Amniotic epithelial cell (primary cell): Measurements from ENCODE around the gene TPRKB.
"Not testable (repeated sequence)": the region's sequence is repeated elsewhere in the genome, so short reads cannot be mapped to it uniquely, and the experiment has no call there.

Experiments used
- DNase-seq: peaks from one replicate; pipeline ENCODE4 v3.0.0-alpha.2; 2010; ENCODE audit warnings: low read depth

Gene TPRKB

GRCh38 chr2:73736855-73737779 is at the start of gene TPRKB:
TSS of gene TPRKB (minus strand) at chr2:73737345. CDS start at chr2:73734569, 2,776 bp downstream.
- DNase-seq: peak; percentile 98

DNA sequence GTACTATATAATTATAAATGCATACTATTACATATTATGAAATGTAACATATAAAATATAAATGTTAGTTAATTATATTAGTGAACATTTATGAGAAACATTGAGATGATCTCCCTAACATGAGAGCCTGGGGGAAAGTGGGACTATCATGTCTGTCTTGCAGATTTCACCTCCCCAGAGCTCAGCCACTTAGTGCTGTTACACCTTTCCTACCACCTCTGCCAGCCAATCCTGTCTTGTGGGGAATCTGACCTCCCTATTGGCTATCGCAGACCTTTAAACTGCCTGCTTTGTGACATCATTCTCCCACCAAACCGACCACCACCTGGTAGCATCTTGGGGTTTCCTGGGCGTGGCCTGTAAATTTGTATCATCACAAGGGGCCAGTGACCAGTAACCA is 46.7 kb upstream of the TPRKB start, which contains the start of gene C2orf78:
TSS of gene C2orf78 (plus strand) at position 301 of the 400 bp plus-strand sequence. CDS start 127 bp downstream, outside the sequence.
- DNase-seq: not testable (repeated sequence)

DNA sequence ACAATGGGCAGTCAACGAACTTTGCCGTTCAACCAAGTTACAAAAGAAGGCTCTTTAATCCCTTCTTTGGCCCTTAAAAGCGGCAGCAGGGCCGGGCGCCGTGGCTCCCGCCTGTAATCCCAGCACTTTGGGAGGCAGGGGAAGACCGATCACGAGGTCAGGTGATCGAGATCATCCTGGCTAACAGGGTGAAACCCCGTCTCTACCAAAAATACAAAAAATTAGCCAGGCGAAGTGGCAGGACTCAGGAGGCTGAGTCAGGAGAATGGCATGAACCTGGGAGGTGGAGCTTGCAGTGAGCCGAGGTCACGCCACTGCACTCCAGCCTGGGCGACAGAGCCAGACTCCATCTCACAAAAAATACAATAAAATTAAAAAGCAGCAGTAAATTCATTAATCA is 46.3 kb upstream of the TPRKB start:
- DNase-seq: not testable (repeated sequence)

GRCh38 chr2:73780237-73780582 is 43.1 kb upstream of the TPRKB start:
- DNase-seq: no peak

DNA sequence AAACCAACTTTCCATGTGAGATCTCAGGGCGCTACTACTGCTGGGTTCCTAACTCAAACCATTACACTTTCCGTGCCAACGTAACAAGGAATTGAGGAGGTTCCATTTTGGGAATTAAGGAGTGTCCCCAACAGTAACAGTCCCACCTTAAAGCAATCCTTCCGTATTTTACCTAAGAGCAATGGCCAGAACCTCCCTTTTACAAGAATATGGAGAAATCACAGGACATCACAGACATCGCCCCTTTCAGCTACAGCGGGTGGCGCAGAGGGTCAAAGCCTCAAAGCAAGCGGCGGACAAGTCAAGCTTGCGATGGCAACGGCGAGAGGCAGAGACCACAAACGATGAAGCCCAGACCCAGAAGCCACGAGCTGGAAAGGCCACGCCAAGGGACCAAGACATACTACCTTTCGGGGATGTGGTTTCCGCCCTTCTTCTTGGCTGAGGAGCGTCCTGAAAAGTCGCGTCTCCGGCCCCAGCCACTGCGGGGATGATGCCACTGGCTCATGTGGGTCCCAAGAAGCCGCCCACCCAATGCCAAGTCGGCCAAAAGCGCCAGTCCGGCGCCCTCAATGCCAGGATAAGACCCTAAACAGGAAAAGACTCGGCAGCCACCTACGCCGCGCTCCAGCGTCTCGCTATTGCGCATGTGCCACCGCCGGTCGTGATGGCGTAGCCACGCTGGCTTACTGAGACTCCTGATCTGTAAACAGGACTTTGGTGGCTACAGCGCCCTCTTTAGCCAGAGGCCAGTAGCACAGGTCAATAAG is 42.5 kb upstream of the TPRKB start, which contains the start of gene DUSP11:
TSS of gene DUSP11 (minus strand) at position 637 of the 770 bp plus-strand sequence. CDS start at position 508, 129 bp downstream.
- peak; percentile 85 for DNase-seq

- not testable (repeated sequence) for DNase-seq
Observed at GRCh38 chr2:73778867-73779466, 41.8 kb upstream of the TPRKB start.

GRCh38 chr2:73776869-73777519 is 39.8 kb upstream of the TPRKB start:
- peak; percentile 49 for DNase-seq

DNA sequence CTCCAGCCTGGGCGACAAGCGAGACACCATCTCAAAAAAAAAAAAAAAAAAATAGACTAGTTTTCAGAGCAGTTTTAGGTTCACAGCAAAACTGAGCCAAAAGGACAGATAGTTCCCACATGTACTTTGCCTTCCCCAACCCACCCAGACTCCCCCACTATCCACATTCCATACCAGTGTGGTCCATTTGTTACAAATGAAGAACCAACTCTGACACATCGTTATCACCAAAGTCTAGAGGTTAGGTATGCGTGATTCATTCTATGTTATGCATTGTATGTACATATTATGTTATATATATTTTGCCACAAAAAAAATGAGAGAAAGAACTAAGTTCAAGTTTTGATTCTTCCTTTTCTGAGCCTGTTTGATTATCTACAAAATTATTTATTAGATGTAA is 39.2 kb upstream of the TPRKB start:
- DNase-seq: peak; percentile 74

DNA sequence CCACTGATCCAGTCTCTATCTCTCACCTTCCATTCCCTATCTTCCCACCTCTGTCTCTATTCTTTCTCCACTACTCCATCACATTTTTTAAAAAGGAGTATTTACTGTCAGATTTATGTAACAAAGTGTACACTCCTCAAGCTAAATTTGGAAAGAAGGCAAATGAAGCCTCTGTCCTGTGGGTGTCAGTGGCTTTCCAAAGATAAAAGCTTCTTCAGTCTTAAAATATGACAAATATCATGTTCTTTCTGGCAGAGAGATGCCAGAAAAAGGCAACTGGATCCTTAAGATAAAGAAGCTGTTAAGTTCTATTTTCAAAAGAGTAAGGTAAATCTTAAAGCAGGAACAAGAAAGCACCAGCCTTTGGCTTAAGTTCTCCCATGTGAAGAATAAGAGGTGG is 35.7 kb upstream of the TPRKB start:
- DNase-seq: no peak

DNA sequence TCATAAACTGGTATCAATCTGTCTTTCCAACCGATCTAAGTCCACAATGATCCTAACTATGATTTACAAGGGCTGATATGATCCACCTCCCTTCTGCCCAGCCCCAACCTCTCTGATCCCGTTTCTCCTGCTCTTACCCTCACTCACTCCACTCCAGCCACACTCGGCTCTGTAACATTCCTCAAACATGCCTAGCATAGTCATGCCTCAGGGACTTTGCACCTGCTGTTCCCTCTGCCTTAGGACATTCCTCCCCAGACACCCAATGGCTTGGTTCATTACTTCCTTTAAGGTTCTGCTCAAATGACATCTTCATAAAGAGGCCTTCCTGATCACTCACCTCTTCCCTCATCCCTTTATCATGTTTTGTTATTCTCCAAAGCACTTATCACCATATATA is 33.6 kb upstream of the TPRKB start:
- DNase-seq: no peak

GRCh38 chr2:73766994-73767393 is 29.8 kb upstream of the TPRKB start:
- DNase-seq: no peak

DNA sequence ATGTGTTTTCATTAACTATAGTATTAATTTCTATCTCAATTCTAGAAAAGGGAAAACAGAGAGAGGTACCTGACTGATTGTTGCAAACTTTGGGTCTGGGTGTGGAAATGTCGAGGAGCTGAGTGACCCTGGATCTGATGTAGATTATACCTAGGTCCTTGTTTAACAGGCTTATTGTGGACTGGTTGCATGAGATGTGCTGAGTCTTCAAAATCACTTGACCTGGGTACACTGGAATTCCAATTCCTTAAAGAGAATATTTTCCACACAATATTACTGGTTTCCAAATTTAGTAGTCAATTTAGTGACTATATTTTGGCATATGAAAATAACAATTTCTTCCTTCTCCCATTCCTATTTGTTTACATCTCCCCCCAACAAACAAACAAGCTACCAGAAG is 29.2 kb upstream of the TPRKB start:
- DNase-seq: no peak

GRCh38 chr2:73764945-73765344 is 27.8 kb upstream of the TPRKB start:
- DNase-seq: no peak

- DNase-seq: no peak
Observed at GRCh38 chr2:73762571-73762970, 25.4 kb upstream of the TPRKB start.

- no peak for DNase-seq
Observed at GRCh38 chr2:73759904-73760303, 22.8 kb upstream of the TPRKB start.

- DNase-seq: no peak
Observed at GRCh38 chr2:73759285-73759764, 22.2 kb upstream of the TPRKB start.

DNA sequence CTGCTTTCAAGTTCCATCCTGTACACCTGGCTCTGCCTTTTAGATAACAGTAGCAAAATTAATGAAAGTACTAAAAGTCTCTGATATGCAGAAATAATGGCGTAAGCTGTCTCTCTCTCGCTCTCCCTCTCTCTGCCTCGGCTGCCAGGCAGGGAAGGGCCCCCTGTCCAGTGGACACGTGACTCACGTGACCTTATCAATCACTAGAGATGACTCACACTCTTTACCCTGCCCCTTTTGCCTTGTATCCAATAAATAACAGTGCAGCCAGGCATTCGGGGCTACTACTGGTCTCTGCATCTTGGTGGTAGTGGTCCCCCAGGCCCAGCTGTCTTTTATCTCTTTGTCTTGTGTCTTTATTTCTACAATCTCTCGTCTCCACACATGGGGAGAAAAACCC is 17.2 kb upstream of the TPRKB start:
- not testable (repeated sequence) for DNase-seq

- DNase-seq: peak; percentile 78
Observed at GRCh38 chr2:73749314-73749713, 12.2 kb upstream of the TPRKB start.

GRCh38 chr2:73746877-73747208 is 9.7 kb upstream of the TPRKB start:
- no peak for DNase-seq

GRCh38 chr2:73746015-73746876 is 9.1 kb upstream of the TPRKB start:
- DNase-seq: no peak

DNA sequence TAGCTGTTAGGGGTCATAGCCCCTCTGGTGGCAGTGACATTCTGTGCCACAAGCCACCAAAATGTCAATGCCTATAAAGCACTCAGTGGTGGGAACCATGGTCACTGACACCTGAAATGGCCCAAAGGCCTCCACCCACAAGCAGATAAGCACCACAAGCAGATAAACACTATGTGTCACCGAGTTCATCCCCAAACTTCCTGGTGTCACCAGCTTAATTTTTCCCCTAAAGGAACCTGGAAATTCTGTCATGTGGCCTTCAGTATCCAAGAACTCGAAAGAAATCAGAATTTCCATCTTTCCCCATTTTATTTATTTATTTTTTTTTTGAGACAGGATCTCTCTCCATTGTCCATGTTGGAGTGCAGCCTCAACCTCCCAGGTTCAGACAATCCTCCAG is 3.6 kb upstream of the TPRKB start:
- DNase-seq: no peak
